GM12865 (cell line): Measurements from ENCODE around the gene YWHAE.
"Not testable (repeated sequence)": the region's sequence is repeated elsewhere in the genome, so short reads cannot be mapped to it uniquely, and the experiment has no call there.

Experiments used
- DNase-seq: peaks from one replicate; pipeline ENCODE4 v3.0.0; 2010; ENCODE audit warnings: low read depth
- H3K4me3 ChIP-seq: 2 replicates; pipeline ENCODE4 v1.5.1; 2011; ENCODE audit warnings: mild to moderate bottlenecking, low read depth, low read length, control low read depth
- CTCF ChIP-seq: IDR thresholded peaks from 2 replicates; pipeline ENCODE4 v1.5.1; 2011; ENCODE audit warnings: low read length, control low read depth, low read depth, inconsistent platforms; ENCODE audit not compliant: insufficient read depth; ENCODE audit errors: missing control alignments

Gene YWHAE

GRCh38 chr17:1399679-1400512, at the start of gene YWHAE:
Gene YWHAE (minus strand): TSS chr17:1400222. CDS start chr17:1400110, 112 bp downstream.
- no peak for TF ChIP-seq CTCF
- peak within 1 kb of the TSS; percentile 90 for H3K4me3 ChIP-seq

DNA sequence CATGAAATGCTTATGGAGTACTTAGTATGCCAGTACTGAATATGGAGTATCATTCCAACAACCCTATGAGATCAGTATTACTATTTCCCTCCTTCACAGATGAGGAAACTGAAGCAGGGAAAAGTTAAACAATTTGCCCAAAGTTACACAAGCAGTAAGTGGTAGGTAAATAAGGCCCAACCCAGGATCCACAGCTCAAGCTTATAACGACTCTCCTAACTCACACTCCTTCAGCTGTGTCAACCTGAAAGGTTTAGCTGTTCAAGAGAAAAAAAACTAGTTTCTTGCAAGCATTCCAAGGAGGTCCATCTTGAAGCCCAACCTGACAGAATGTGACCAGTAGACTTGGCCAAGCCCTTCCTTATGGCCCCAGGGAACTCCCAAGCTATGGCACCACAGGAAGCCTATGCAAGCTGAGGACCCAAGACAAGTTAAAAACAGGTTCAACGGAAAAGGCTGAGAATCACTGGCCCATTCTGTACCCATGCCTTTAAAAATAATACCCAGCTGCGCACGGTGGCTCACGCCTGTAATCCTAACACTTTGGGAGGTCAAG, 49.5 kb upstream of the YWHAE start:
- TF ChIP-seq CTCF, result no peak
- no peak for DNase-seq
- H3K4me3 ChIP-seq, result no peak overlapping the region

More at GRCh38 chr17:1399679-1400512, at the start of gene YWHAE:
- DNase-seq, result peak; percentile 97

GRCh38 chr17:1447052-1447451, 47.0 kb upstream of the YWHAE start:
- H3K4me3 ChIP-seq, result no peak overlapping the region
- no peak for TF ChIP-seq CTCF

DNA sequence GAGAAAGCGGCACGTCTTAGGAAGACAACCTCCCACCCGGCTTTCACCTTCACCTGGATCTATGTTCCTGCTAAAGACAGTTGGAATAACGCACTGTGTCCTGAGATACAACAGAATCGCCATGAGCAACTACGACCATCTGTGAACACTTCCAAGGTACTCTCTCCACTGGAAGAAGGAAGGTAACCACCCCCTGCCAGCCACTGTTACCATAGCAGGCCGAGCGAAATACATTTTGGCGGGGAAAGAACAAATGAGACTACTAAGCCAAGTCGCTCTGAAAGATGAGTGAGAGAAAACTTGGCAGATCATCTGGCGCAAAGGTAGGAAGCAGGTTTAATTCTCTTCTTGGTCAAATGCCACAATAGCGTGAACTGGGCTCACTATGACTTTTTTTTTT, 46.2 kb upstream of the YWHAE start:
- H3K4me3 ChIP-seq, result no peak overlapping the region
- TF ChIP-seq CTCF, result no peak
- DNase-seq, result no peak

More at GRCh38 chr17:1447052-1447451, 47.0 kb upstream of the YWHAE start:
- no peak for DNase-seq

DNA sequence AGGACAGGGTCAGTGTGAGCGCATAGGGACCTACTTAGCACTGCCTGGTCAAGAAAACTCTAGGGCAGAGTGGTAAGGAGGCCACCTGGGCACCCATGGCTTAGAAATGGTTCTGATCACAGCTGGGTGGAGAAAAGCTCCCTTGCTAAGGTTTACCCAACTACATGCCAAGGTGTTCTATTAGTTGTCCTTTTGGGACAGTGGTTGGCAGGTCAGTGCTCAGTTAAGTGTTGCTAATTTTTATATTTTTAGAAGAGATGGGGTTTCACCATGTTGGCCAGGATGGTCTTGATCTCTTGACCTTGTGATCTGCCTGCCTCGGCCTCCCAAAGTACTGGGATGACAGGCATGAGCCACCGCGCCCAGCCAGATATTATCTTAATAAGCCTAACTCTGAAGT, 45.7 kb upstream of the YWHAE start:
- not testable (repeated sequence) for H3K4me3 ChIP-seq, DNase-seq

- H3K4me3 ChIP-seq, DNase-seq: not testable (repeated sequence)
These were observed 42.7 kb upstream of the YWHAE start for GRCh38 chr17:1442721-1443120.

DNA sequence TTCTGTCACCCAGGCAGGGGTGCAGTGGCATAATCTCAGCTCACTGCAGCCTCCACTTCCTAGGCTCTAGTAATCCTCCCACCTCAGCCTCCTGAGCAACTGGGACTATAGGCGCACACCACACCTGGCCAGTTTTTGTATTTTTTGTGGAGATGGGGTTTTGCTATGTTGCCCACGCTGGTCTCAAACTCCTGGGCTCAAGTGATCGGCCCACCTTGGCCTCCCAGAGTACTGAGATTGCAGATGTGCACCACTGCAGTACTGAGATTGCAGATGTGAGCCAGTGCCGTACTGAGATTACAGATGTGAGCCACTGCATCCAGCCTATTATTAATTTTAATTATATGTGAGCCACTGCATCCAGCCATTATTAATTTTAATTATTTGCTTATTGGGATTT, 42.2 kb upstream of the YWHAE start:
- no peak overlapping the region for H3K4me3 ChIP-seq
- DNase-seq, result no peak
- no peak for TF ChIP-seq CTCF

- no peak for DNase-seq
- no peak for TF ChIP-seq CTCF
- H3K4me3 ChIP-seq, result no peak overlapping the region
These were observed 40.9 kb upstream of the YWHAE start for GRCh38 chr17:1440921-1441320.
